HG03565 (cell line): ENCODE data around the gene EVX1.

Source experiments
- ATAC-seq: cut with Tn5 transposase; IDR thresholded peaks from one replicate; pipeline ENCODE4 v1.9.1; 2021; ENCODE audit warnings: mild to moderate bottlenecking, moderate library complexity; ENCODE audit not compliant: unreplicated experiment

The EVX1 gene

DNA sequence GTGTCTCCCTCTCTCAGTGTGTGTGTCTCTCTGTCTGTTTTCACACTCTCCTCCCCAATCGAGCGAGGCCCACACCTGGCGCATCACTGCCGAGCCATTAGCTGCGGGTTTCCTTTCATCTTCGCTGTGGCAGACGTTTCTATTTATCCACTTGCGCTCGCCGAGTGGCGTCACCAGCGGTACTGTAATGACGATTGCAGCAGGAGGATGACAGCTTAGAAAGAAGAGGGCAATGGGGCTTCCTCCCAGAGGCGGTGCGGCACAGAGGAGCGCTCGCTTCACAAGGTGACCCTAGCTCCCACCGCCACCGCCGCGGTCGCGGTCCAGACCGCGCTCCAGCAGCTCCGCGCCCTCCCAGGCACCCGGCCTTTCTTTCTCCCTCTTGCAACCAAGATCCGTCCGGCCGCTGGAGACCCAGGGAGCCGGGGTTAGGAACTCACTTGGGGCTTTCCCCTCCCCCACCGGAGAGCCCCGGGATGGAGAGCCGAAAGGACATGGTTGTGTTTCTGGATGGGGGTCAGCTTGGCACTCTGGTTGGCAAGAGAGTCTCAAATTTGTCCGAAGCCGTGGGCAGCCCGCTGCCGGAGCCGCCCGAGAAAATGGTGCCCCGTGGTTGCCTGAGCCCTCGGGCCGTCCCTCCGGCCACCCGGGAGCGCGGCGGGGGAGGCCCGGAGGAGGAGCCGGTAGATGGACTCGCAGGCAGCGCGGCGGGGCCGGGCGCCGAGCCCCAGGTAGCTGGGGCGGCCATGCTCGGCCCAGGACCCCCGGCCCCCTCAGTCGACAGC, at the start of gene EVX1:
Gene EVX1 (plus strand): TSS at position 248 of the 785 bp plus-strand sequence. CDS start 229 bp downstream, at position 477.
- no peak for ATAC-seq

DNA sequence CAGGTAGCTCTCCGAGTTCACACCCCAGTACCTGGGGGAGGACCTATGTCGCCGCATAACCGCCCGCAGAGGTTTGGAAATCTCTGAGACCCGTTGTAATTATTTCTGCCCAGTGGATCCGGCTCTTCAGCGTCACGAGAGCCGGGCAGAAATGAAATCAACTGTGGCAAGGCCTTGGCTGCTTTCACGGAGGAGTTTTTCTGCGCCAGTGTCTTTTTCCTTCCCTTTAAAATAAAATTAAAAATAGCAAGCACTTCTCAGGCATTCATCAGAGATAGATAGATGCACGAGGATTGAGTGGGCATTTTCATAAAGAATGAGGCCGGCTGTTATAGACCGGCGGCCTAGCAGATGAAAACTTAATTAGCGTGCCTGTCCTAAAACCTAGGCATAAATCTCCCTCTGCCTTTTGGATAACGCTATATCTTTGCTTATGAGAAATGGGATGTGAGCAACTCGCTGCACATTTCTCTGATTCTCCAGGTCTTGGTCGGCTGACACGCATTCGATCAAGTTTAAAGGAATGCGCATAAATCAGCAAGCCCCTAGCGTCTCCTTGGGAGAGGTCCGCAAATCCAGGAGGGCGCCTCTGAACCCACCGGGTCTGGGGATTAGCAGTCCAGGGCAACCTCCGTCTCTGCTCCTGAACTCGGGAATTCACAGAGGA, 49.1 kb upstream of the EVX1 start:
- ATAC-seq: no peak

- no peak for ATAC-seq
Observed at GRCh38 chr7:27194002-27194352, 48.6 kb upstream of the EVX1 start.

GRCh38 chr7:27194686-27195379, 47.8 kb upstream of the EVX1 start:
- ATAC-seq: no peak

DNA sequence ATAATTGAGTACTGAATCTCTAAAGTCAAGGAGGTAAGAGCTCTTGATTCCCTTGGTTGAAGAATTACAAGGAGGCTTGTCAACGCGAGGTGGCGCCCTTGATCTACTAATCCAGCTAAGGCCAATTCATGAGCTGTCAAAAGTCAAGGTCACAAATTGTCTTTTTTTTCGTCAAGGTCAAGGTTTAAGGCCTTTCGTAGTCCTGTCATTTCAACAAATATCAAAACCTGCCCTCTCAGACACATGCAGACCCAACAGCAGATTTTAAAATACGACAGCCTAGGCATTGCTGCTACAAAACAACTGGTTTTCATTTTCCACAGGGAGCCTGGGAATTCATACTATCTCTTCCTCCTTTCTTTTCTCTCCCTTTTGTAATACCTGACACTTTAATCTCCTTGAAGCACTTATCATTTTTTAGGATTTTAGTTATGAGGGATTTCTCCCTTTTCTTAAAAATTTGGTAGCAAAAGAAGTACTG, 46.3 kb upstream of the EVX1 start:
- ATAC-seq: no peak

- no peak for ATAC-seq
Observed at GRCh38 chr7:27197137-27198042, 45.2 kb upstream of the EVX1 start.

- ATAC-seq: no peak
Observed at GRCh38 chr7:27198138-27198841, 44.3 kb upstream of the EVX1 start.

GRCh38 chr7:27198871-27199801, 43.5 kb upstream of the EVX1 start:
- no peak for ATAC-seq

DNA sequence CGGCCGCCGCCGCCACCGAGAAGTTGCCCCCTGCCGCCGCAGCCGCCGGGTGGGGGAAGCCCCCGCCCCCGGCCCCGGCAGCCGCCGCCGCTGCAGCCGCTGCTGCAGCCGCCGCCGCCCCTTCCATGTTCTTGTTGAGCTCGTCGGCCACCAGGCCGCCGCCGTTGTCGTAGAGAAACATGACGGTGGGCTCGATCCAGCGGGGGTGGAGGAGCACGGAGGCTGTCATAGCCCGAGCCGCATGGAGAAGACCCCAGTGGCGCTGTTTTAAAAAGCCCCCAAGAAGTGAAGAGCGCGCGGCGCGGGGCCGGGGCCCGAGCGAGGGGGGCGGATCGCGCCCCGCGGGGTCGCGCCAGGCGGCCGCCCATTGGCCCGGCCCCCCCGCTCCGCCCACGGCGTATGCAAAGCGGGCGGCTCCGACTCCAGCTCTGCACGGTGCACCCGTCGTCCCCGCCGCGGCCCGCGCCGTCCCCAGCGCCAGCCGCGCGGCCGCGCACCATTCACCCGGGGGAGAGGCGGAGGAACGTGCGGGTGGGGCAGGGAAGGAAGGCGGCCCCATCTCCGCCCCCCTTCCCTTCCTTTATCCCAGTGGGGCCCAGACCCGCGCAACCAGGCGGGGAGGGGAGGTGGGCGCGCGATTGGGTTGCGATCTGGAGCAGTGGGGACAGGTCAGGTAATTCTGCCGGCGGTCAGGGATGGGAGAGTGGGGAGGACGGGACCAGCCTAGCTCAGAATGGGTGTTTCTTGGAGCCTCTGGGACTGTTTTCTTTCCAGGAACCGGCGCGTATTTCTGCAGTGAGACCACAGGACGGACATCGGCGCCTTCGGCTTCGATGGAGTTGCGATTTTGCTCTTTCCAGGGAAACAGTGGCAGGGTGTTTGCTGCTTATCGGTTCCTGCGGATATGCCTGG, 42.5 kb upstream of the EVX1 start, which contains the start of gene HOXA13:
Gene HOXA13 (minus strand): TSS at position 243 of the 912 bp plus-strand sequence. CDS start 14 bp downstream, at position 229.
- ATAC-seq: no peak

DNA sequence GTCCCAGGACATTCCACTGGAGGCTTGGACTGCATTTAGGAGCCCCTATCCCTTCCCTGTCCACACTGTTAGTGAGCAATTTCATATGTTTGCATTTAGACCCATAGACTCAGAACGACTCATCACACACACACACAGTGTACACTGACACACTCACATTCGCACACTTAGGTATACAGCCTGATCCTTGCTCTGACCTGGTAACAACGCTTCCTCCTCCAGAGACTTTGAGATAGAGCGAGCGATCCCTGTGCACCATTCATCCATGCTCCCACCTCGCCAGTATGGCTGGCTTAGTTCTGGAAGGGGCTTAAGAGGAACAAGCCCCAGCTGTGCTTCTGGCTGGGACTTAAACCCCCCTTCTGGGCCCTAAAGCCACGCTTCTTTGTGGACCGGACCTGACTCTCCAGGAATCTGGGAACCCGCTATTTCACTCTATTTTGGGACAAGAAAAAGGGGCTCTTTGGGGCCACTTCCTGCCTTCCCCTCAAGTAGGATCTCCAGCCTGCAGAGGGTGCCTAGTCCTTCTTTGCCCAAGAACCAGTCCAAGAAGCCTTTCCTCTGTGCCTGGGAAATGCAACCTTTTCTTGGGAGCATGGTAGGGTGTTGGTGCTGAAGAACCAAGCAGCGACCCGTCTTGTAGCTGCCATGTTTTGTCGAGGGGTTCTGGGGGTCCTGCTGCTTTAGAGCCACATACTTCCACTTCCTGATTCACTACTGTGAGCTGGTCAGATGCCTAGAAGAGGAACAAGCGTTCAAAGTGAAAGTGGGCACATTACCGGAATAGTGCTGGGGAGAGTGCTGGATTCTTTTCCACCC, 41.6 kb upstream of the EVX1 start:
- ATAC-seq: no peak

DNA sequence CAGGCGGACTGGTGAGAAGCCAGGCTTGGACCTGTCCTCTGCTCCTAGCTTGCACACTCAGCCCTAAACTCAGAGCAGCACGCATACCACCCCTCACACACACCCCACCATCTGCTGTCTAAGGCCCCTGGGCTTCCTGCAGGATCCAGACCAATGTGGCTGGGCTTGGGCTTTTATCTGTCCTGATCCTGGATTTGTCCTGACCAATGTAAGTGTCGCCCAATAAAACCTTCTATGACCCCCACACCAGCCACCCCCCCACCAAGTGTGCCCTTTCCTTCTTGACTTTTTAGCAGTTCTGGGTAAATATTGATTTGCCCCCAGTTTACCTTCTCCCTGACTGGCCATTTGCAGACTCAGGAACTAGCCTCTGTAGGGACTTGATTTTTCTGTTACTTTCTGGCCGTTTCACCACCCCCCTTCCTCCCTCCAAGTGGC, 41.0 kb upstream of the EVX1 start:
- ATAC-seq: no peak

DNA sequence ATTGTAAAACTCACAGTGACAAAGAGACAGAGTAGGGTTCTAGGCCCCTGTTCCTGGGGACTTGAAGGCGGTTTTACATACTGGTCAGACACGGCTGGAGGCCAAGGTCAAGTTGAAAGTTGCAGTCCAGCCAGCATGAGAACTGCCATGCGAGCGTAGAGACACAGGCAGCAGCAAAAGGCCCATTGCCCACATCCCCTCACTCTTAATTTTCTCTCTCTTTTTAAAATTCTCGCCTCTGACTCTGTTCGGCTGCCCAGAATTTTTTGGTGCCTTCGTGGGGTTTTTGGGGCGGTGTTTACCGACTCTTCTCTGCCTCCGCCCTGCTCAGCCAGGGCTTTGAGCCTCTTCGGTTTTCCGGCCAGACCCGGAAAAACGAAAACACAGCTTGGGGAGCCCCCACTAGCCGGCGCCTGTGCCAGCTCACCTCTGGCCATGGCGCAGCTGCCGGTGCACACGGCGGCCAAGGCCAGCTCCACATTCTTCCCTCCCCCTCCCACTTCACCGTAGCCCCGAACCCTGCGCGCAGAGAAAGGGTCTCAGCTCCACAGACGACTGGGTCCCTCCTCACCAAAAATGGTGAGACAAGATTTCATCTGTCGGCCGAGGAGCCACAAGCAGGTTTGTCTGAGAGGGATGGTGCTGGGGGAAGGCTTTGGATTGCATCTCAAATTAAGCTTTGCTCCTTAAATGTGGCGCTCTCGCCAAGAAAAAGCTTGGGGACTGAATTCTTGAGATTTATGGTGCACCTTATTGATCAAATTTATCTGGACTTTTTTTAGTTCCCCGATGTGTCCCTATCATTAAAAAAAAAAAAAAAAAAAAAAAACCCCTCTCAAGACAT, 40.4 kb upstream of the EVX1 start:
- ATAC-seq: no peak

DNA sequence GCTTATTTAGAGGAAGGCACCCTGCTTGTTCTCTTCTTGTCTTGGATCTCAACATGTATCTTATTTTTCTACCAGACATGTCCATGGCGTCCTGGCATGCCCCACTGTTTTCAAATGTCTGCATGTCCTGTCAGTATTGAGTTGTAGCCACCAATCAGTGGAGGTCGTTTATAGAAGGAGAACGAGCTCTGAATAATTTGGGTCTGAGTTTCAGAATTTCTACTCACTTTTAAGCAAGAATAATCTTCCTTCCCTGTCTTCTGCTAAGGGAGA, 39.8 kb upstream of the EVX1 start:
- no peak for ATAC-seq

DNA sequence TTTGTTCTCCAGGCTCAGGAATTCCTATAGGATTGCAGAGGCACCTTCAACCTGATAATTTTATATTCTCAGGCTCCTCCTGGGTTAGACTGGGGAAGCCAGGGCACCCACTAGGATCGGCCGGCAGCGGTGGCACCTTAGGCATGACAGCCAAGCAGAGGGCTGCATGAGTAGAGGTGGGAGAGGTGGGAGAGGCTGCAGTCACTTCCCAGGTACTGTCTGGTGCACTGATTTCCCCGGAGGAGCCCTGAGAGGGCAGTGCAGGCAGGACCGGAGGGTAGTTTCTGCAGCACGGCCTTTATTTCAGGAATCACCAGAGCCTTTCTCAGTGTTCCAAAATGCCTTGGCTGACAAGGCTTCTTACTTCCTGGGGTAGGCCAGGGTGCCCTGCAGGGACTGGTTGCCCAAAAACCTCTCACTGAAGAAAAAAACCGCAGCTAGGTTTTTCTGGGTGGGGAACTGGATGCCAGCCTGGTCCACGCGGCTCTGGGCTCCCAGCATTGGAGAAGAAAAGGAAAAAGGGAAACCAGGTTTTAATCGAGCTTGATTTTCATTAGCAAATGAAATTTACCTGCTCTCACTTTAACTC, 39.1 kb upstream of the EVX1 start:
- no peak for ATAC-seq

DNA sequence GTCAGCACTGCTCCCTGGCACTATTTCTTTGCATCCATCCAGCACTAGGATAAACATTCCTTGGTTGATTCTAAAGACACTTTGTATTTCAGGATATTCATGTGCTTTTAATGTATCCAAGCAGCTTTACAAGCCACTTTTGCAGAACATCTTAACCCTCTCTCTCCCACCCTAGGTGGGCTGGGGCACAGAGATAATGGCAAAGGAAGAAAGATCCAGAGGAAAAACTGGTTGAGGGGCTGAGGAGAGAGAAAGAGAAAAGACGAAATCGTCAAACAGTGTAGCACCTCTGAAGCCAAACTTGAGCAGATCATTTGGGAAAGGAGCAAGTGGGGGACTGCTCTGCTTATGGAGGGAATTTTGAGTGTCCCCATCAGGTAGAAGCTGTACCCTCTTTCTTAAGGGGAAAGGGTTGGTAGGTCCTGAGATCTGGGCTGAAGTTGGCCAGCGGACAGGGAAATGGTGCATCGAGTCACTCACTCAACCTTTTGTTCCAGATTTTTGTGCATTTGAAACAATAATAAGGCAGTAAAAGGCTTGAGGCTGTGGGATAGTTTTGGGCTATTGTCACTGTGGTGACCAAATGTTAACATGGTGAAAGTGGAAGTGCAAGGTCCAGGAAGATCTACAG, 38.5 kb upstream of the EVX1 start:
- ATAC-seq: no peak
